Stimulated activated CD4-positive, alpha-beta T cell treated with anti-CD3 and anti-CD28 coated beads, Interleukin-4, amount 100 ng/mL, for 4 hours (primary cell): Measurements from ENCODE around the gene SLCO1B1.
"Not testable (repeated sequence)": the region's sequence is repeated elsewhere in the genome, so short reads cannot be mapped to it uniquely, and the experiment has no call there.

Experiments used
- DNase-seq, 2 experiments: peaks; one replicate each; pipeline ENCODE4 v3.0.0-alpha.2; 2020

The SLCO1B1 gene, protein sequence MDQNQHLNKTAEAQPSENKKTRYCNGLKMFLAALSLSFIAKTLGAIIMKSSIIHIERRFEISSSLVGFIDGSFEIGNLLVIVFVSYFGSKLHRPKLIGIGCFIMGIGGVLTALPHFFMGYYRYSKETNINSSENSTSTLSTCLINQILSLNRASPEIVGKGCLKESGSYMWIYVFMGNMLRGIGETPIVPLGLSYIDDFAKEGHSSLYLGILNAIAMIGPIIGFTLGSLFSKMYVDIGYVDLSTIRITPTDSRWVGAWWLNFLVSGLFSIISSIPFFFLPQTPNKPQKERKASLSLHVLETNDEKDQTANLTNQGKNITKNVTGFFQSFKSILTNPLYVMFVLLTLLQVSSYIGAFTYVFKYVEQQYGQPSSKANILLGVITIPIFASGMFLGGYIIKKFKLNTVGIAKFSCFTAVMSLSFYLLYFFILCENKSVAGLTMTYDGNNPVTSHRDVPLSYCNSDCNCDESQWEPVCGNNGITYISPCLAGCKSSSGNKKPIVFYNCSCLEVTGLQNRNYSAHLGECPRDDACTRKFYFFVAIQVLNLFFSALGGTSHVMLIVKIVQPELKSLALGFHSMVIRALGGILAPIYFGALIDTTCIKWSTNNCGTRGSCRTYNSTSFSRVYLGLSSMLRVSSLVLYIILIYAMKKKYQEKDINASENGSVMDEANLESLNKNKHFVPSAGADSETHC

DNA sequence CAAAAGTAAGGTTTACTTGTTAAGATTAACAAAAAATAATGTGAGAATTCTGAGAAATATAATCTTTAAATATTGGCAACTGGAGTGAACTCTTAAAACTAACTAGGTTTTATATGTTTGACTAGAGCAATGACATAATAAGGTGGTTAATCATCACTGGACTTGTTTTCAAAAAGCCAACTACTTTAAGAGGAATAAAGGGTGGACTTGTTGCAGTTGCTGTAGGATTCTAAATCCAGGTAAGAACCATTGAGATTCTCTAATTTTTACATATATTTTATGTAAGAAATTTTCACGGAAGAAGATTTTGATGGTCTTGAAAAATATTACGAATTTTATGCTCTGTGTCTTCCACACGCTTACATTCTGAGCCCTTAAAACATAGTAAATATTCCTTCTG lies at the start of gene SLCO1B1:
SLCO1B1 (plus strand) TSS at position 197 of the 400 bp plus-strand sequence. CDS start 10,381 bp downstream, outside the sequence.
- DNase-seq = no peak

DNA sequence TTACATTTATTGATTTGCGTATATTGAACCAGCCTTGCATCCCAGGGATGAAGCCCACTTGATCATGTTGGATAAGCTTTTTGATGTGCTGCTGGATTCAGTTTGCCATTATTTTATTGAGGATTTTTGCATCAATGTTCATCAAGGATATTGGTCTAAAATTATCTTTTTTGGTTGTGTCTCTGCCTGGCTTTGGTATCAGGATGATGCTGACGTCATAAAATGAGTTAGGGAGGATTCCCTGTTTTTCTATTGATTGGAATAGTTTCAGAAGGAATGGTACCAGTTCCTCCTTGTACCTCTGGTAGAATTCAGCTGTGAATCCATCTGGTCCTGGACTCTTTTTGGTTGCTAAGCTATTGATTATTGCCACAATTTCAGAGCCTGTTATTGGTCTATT lies 46.2 kb upstream of the SLCO1B1 start:
- not testable (repeated sequence) for DNase-seq

DNA sequence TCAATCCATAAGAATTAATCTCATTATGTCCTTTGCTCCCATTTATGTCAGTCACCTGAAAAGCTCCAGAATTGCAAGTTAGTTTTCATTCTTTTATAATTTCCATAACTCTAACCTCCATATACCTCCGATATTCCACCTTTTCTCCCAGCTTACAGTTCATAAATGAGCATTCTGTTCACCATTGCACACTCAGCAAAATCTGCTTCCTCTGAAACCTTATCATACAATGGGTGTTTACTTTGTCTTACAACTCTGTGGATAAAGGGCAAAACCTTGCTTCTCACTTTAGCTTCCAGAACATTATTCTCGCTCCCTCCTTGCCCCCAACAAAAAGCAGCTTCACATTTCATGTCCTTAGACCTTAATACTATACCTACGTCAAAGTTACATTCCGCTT lies 19.3 kb upstream of the SLCO1B1 start:
- no peak for DNase-seq

DNA sequence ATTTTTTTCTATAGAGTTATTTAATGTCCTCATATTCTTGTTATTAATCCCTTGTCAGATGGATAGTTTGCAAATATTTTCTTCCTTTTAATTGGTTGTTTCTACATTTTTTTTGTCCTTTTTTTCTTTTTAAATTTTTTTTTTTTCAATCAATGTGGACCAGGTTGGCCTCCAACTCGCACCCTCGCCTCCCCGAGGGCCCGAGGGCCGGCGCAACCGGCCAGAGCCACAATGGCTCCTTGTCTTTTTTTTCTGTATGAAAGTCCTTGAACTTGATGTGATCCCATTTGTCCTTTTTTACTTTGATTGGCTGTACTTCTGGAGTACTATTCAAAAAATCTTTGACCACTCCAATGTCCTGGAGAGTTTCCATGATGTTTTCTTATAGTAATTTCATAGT lies 17.7 kb upstream of the SLCO1B1 start:
- DNase-seq = no peak

DNA sequence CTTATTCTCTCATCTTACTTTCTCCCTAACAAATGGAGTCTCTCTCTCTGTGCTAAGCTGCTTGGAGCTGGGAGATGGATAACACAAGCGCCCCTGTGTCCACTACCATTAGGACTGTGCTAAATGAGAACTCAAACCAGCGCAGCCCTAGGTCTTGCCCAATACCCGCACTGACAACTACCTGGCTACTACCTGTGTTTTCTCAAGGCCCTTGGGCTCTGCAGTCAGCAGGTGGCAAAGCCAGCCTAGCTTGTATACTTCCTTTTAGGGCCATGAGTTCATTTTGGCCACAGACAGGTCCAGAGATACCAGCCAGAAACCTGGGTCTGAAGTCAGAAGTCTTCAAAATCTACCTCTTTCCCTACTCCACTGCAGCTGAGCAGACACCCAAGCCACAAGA lies 13.0 kb upstream of the SLCO1B1 start:
- no peak for DNase-seq

DNA sequence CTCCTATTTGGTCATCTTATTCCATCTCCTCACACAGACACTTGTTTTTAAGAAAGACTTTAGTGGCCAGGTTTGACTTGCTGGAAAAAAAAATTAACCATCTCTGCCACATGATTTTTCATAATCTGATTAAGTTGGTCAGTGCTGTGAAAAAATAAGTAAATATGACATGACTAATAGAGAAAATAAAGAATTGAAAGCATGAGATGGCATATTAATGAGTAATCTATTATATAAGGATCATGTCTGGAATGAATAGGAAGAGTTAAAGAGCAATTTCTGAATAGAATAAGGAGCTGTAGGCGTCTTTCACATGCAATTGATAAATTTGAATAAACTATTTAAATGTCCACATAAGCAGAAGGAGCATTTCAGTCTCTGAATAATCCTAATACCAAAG lies 12.2 kb upstream of the SLCO1B1 start:
- DNase-seq = no peak

DNA sequence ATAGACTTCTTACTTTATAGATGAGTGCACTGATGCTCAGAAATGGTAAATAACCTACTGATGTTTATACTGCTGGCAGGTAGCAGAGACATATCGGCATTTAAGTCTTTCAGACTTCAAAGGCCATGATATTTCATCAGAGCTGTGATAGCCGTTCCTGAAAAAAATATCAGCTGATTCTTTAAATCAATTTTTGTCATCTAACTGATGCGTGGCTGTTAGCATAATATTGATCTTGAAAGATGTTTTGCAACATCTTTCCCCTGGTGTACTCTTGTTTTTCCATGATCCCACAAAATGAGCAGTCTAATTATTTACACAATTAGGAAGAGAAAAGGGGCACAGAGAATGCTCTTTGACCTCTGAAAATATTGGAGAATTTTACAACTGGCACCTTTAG lies 1.6 kb upstream of the SLCO1B1 start:
- no peak for DNase-seq

DNA sequence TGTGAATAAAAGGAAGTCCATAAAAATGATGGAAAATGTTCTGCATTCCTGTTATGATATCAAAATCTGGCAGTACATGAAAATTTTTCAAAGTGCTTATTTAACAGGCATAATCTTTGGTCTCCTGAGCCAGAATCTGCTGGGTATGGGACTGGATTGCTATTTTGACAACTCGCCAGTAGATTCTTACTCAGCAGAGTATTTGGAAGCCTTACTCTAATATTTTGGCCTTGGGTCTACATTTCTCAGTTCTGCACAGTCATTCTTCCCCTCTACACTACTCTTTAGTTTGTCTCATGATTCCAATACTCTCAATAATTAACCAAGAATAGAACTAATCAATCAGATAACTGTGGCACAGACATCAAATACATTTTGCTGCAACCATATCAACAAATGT lies 1.1 kb upstream of the SLCO1B1 start:
- no peak for DNase-seq

DNA sequence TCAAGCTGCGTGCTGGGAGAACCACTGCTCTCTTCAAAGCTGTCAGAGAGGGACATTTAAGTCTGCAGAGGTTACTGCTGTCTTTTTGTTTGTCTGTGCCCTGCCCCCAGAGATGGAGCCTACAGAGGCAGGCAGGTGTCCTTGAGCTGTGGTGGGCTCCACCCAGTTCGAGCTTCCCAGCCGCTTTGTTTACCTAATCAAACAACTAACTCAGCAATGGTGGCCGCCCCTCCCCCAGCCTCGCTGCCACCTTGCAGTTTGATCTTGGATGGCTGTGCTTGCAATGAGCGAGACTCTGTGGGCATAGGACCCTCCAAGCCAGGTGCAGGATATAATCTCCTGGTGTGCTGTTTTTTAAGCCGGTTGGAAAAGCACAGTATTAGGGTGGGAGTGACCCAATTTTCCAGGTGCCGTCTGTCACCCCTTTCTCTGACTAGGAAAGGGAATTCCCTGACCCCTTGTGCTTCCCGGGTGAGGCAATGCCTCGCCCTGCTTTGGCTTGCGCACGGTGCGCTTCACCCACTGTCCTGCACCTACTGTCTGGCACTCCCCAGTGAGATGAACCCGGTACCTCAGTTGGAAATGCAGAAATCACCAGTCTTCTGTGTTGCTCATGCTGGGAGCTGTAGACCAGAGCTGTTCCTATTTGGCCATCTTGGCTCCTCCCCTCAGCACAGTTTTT lies 6.5 kb downstream of the SLCO1B1 start:
- DNase-seq = not testable (repeated sequence)

DNA sequence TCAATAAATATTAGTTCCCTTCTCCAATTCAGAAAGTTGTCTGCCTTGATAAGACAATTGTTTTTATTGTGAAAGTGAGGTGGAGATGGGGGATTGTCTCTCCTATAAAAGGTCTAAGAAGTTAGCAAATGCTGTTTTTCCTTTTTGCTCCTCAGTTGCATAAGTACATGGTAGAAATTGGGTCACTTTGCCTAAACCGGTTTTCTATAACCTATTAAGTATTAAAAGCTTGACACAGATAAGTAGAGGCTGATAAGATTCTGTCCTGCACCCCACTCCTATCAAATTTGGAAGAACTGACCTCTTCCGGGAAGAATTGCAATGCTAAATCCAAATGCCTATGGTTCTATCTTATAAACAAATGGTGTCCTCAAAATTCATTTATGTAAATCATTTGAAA lies 7.0 kb downstream of the SLCO1B1 start:
- no peak for DNase-seq

DNA sequence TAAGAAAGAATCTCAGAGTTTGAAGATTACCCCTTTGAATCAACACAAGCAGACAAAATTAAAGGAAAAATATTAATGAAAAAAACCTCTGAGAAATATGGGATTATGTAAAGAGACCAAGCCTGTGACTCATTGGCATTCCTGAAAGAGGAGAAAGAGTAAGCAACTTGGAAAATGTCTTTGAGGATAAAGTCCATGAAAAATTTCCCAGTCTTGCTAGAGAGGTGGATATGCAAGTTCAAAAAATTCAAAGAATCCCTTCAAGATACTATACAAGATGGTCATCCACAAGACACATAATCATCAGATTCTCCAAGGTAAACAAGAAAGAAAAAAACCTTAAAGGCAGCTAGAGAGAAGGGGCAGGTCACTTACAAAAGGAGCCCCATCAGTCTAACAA lies 13.3 kb downstream of the SLCO1B1 start:
- DNase-seq = no peak

DNA sequence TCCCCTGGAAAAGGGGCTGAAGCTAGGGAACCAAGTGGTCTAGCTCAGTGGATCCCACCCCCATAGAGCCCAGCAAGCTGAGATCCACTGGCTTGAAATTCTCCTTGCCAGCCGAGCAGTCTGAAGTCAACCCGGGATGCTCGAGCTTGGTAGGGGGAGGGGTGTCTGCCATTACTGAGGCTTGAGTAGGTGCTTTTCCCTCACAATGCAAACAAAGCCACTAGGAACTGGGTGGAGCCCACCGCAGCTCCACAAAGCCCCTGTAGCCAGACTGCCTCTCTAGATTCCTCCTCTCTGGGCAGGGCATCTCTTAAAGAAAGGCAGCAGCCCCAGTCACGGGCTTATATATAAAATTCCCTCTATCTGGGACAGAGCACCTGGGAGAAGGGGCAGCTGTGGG lies 18.9 kb downstream of the SLCO1B1 start:
- not testable (repeated sequence) for DNase-seq

DNA sequence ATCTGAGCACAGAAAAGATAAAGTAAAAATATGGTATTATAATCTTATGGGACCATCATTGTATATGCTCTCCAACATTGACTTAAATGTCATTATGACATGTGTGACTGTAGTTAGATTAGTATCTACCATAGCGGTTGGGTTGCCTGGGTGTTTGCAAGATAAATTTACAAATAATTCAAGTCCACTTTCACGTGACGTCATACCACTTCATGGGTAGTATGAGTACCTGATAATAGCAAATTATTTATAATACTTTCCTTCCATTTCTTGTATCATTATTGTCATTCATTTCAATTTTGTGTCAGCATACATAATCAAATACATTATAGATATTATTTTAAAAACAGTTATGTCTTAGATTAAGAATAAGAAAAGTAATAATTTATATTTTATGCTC lies 20.2 kb downstream of the SLCO1B1 start:
- DNase-seq = no peak

DNA sequence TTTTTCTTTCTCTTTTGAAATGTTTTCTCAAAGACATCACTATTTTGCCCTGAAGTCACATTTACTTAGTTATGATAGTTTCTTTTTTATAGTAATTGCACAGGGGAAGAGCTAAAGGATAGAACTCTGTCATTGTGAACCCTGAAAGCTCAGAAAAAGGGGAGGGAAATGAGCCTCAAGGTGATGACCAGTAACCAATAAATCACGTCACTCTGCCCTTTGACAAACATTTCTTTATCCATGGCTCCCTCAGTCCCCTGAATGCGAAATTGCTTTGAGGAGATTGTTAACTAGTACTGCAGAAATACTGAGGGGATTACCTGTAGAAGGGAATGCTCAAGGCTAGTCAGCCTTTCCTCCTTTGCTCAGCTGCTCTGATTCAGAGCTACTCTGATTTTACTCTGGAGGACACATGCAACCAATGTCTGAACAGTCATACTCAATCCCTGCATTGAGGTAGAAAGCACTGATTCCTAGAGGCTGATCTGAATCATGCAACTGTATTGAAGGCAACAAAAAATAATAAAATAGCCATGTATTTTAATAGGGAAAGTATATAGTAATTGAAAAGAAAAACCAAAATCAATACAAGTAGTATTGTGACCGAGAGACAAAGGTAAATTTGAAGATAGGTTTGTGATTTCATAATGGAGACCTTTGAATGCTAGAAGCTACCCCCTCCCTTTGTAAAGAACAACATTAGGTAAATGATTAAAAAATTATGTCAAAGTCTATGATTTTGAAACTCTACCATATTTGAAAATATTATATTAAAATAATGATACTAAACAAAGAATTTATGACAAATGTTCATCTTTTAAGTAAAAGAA lies 24.7 kb downstream of the SLCO1B1 start:
- no peak for DNase-seq

DNA sequence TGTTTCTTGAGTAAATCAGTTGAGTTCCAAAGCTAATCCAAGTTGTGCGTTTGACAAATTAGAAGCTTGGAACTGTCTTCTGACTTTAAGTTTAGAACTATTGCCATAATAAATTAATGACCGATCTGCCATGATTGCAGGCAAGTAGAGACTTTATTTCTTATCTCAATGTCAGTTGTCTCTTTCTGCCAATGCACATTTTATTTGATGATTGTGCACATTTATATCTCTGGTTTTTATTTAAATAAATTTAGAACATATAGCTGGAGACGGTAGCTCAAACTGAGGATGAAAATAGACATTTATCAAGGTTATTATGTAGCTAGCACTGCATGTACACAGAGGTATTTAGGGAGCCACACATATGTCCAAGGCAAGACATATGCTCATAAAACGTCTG lies 34.1 kb downstream of the SLCO1B1 start:
- DNase-seq = no peak

DNA sequence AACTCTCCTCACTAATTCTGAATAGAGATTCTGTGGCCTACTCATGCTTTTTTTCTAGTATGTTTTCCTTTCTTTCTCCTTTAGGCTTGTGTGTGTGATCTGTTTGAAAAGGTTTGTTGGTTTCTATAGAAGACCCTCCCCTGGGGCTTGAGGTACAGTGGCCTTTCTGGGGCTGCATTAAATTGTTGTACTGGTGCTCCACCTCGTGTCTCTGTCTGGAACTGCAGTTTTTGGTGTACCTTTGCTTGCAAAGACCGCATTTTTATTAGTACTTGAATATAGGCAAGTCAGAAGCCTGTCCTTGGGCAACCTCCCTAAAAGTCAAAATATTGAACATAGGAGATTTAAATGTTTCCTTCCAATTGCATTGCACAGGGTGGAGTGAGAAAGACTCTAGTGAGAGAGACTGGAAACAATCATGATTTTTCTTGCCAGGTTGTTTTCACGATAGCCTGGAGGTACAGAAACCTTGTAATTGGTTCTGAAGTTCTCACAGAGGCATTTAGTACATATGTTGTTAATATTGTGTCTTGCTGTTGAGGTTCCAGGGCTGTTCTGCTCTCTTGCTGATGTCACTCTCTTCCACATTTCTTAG lies 39.0 kb downstream of the SLCO1B1 start:
- DNase-seq = no peak

DNA sequence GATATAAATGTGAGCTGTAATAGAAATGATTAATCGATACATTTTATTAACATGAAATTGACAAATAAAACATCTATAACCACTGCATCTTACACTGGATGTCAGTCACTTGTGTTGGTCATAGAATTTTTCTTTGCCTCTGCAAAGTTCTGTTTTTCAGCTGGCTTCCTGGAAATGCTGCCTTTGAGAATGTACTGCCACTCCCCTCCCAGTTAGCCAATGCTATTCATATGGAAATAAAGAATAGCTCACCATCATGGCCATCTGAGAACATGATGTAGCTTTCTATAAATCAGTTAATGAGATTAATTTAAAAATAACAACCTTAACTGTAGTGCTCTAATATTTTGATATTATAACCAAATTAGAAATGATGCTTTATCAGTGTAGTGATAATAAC lies 41.1 kb downstream of the SLCO1B1 start:
- no peak for DNase-seq

DNA sequence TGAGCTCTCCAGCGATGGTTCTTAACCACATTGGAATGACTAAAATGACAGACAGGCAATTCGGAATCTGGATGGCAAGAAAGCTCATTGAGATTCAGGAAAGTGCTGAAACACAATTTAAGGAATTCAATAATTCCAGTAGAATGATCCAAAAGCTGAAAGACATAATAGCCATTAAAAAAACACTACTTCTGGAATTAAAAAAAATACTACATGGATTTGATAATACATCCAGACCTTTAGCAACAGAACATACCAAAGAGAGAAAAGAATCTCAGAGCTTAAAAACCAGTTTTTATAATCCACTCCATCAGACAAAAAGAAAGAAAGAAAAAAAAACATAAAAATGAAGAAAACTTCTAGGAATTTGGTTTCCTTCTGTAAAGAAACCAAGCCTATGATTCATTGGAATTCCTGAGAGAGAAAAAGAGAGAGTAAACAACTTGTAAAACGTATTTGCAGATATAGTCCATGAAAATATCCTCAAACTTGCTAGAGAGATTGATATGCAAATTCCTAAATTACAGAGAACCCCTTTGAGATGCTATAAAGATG lies 52.8 kb downstream of the SLCO1B1 start:
- no peak for DNase-seq

DNA sequence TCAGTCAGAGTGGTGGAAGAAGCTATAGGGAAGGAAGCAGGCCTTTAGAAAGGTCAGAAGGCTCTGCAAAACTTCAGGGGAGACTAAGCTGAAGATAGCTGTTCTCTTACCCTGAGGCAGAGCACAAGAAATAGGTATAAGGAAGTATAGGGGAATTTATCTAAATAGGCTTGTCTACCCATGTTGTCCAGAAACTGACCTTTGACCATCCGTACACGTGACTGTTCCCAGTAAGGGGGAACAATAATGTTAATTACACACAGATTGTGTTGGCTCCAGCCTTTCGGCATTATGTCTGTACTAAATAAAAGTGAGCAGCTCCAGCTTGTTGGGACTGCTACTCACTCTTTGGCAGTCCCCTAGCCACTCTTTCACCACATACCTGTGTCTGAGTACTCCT lies 59.0 kb downstream of the SLCO1B1 start:
- DNase-seq = no peak

DNA sequence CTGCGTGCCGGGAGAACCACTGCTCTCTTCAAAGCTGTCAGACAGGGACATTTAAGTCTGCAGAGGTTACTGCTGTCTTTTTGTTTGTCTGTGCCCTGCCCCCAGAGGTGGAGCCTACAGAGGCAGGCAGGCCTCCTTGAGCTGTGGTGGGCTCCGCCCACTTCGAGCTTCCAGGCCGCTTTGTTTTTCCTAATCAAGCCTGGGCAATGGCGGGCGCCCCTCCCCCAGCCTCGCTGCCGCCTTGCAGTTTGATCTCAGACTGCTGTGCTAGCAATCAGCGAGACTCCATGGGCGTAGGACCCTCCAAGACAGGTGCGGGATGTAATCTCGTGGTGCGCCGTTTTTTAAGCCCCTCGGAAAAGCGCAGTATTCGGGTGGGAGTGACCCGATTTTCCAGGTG lies 83.4 kb downstream of the SLCO1B1 start:
- not testable (repeated sequence) for DNase-seq

DNA sequence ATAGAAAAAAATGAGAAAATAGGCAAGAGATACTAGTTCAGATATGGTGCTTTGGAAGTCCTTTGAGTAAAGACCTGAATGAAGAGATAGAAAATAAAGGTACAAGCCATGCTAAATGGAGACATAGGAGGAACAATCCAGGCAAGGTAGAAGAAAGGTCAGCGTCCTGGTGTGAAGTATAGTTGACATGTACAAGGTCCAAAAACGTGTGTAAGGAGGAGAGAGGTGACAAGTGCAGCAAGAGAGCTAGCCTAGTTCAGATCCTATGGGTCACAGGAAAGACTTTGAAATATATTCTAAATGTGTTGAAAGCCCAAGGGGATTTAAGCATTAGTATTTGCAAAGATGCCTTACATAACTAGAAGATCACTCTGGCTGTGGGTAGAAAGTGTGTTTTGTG lies 88.2 kb downstream of the SLCO1B1 start:
- DNase-seq = no peak

DNA sequence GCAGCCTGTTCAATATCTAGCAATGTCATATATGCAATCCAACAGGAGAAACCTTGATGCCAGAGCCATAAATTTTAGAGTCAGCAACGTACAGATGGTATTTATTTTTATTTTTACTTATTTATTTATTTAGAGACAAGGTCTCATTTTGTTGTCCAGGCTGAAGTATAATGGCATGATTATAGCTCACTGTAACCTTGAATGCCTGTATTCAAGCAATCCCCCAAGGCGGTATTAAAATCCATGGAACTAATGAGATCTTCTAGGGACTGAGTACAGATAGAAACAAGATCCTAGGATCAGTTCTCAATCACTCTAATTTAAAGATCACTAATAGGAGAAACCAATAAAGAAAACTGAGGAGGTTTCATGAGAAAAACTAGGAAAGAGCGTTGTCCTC lies 89.3 kb downstream of the SLCO1B1 start:
- DNase-seq = no peak
